NB4 (cell line): ENCODE data around the gene CFAP210.
"Not testable (repeated sequence)": the region's sequence is repeated elsewhere in the genome, so short reads cannot be mapped to it uniquely, and the experiment has no call there.

ENCODE experiments used
- DNase-seq: peaks from one replicate; pipeline ENCODE4 v3.0.0; 2010; ENCODE audit warnings: low read depth
- H3K4me3 ChIP-seq: one replicate; pipeline ENCODE4 v1.5.1; 2011; ENCODE audit warnings: mild to moderate bottlenecking, low read depth, low read length, moderate library complexity
- MYC ChIP-seq: IDR thresholded peaks from 2 replicates; pipeline ENCODE4 v1.6.1; 2011; ENCODE audit warnings: low read depth, low read length
- POLR2A ChIP-seq: IDR thresholded peaks from 2 replicates; pipeline ENCODE4 v1.6.1; 2011; ENCODE audit warnings: mild to moderate bottlenecking; ENCODE audit not compliant: insufficient read length; ENCODE audit errors: extremely low read depth
- TF ChIP-seq, protein P1 (sequence below): IDR thresholded peaks from 2 replicates; pipeline ENCODE4 v1.6.1; 2011; ENCODE audit warnings: low read depth, low read length
- TF ChIP-seq, protein P2 (sequence below): IDR thresholded peaks from one replicate; pipeline ENCODE4 v1.5.1; 2012; ENCODE audit warnings: low read depth, low read length

CFAP210 gene

DNA sequence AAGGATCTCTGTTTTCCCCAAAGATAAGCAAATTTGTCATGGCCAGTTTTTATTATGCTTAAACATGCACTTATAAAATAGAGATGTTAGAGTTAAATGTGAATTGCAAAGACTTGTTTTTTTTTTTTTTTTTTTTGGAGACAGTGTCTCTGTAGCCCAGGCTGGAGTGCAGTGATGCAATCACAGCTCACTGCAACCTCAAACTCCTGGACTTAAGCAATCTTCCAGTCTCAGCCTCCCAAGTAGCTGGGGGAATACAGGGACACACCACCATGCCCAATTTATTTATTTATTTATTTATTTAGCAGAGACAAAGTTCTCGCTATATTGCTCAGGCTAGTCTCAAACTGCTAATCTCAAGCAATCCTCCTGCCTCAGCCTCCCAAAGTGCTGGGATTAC is 15.1 kb upstream of the CFAP210 start:
- no peak for TF ChIP-seq MYC
- TF ChIP-seq, protein P1, sequence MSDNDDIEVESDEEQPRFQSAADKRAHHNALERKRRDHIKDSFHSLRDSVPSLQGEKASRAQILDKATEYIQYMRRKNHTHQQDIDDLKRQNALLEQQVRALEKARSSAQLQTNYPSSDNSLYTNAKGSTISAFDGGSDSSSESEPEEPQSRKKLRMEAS: no peak
- TF ChIP-seq POLR2A: no peak
- TF ChIP-seq, protein P2, sequence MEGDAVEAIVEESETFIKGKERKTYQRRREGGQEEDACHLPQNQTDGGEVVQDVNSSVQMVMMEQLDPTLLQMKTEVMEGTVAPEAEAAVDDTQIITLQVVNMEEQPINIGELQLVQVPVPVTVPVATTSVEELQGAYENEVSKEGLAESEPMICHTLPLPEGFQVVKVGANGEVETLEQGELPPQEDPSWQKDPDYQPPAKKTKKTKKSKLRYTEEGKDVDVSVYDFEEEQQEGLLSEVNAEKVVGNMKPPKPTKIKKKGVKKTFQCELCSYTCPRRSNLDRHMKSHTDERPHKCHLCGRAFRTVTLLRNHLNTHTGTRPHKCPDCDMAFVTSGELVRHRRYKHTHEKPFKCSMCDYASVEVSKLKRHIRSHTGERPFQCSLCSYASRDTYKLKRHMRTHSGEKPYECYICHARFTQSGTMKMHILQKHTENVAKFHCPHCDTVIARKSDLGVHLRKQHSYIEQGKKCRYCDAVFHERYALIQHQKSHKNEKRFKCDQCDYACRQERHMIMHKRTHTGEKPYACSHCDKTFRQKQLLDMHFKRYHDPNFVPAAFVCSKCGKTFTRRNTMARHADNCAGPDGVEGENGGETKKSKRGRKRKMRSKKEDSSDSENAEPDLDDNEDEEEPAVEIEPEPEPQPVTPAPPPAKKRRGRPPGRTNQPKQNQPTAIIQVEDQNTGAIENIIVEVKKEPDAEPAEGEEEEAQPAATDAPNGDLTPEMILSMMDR: no peak
- no peak overlapping the region for H3K4me3 ChIP-seq
- no peak for DNase-seq

DNA sequence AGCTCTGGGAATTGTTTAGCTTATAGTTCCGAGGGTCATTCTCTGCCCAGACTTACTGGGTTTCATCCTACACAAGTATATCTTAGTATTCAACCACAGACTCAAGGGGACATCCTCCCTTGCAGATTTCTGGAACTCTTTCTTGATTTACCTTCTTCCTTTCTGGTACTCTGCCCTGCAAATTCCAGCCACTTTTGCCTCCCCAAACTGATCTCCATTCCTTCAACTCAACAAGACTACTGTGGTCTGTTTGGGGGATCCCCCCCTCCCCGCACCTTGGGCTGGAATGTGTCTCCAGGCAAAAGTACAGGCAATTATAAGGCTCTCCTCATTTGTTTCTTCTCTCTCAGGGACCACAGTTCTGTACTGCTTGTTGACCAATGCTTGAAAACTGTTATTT is 13.4 kb upstream of the CFAP210 start:
- no peak for TF ChIP-seq MYC
- TF ChIP-seq POLR2A: no peak
- TF ChIP-seq, protein P2: no peak
- TF ChIP-seq, protein P1: no peak
- no peak for DNase-seq
- no peak overlapping the region for H3K4me3 ChIP-seq

DNA sequence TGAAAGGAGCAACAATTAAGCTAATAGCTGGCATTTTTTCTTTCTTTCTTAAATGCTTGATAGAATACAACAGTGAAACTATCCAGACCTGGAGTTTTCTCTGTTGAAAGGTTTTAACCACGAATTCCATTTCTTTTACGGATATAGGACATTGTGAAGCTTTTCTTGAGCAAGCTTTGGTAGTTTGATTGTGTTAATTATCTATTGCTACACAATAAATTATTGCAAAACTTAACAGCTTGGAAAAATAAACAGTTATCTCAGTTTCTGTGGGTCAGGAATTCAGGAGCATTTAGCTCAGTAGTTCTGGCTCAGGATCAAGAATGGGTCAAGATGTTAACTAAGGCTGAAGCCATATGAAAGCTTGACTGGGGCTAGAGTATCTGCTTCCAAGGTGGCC is 11.7 kb upstream of the CFAP210 start:
- no peak overlapping the region for H3K4me3 ChIP-seq
- no peak for TF ChIP-seq POLR2A
- no peak for TF ChIP-seq MYC
- TF ChIP-seq, protein P1: no peak
- TF ChIP-seq, protein P2: no peak
- no peak for DNase-seq

DNA sequence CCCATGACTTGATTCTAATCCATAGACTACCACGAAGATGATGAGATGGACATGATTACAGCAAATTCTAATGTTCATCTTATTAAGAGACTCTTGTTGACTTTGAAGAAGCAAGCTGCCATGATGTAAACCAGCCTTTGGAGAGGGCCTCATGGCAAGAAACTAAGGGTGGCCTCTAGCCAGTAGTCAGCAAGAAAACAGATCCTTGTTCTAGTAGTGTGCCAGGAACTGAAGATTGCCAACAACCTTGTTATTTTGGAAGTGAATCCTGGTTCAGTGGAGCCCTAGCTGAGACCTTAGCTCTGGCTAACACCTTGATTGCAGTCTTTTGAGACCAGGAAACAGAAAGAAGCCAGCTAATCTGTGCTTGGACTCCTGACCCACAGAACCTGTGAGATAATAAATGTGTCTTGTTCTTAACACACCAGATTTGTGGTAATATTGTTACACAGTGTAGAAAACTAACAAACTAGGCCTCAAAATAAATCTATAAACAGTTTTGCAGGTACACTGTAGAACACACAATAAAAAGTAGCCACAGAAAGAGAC is 10.0 kb upstream of the CFAP210 start:
- DNase-seq: no peak
- TF ChIP-seq, protein P2: no peak
- no peak for TF ChIP-seq MYC
- no peak for TF ChIP-seq POLR2A
- TF ChIP-seq, protein P1: no peak
- no peak overlapping the region for H3K4me3 ChIP-seq

DNA sequence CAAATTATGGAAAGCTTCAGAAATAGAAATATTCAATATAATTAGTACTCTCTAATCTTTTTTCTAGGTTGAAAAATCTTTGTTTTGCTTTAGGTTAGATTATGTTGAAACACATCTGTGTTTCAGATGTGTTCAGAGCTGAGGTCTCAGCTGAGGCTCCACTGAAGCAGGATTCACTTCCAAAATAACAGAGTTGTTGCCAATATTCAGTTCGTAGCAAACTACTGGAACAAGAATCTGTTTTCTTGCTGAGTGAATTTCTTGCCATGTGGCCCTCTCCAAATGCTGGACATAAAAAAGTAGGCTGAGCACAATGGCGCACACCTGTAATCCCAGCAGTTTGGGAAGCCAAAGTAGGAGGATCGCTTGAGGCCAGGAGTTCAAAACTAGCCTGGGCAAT is 8.8 kb upstream of the CFAP210 start:
- TF ChIP-seq, protein P1: no peak
- TF ChIP-seq, protein P2: no peak
- TF ChIP-seq MYC (no peak), POLR2A (no peak)
- H3K4me3 ChIP-seq: no peak overlapping the region
- DNase-seq: no peak

DNA sequence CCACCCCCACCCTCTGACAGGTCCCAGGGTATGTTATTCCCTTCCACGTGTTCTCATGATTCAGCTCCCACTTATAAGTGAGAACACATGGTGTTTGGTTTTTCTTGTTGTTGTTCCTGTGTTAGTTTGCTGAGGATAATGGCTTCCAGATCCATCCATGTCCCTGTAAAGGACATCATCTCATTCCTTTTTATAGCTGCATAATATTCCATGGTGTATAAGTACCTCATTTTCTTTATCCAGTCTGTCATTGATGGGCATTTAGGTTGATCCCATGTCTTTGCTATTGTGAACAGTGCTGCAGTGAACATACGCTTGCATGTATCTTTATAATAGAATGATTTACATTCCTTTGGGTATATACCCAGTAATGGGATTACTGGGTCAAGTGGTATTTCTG is 5.0 kb upstream of the CFAP210 start:
- H3K4me3 ChIP-seq, DNase-seq: not testable (repeated sequence)
